Ureter (tissue), 1 donor: ENCODE results near the gene CKLF. TPM values are rescaled to one million over a fixed set of nuclear protein-coding genes. Genes with fewer than 3 reads are reported as not detected.

ENCODE experiments used
- total RNA-seq: library from RNA; stranded (reverse); gene quantifications from one replicate; pipeline ENCODE4 v1.2.4, GENCODE V29; 2023
- donor health status: DM: yes; HTN: yes; CAD: no.

CKLF gene
- total RNA-seq, 1 donor from 2014 or later, result 34.0 TPM

Other genes starting within 250 kb of the CKLF start
- 25.8 TPM for gene CDH5, start 185.9 kb upstream of the CKLF start, total RNA-seq
- 1.6 TPM for gene BEAN1, start 125.3 kb upstream of the CKLF start, total RNA-seq
- gene TK2, start 2.5 kb upstream of the CKLF start, total RNA-seq, result 37.9 TPM
- gene CMTM1, start 13.9 kb downstream of the CKLF start, total RNA-seq, result 4.3 TPM
- not detected for gene CMTM2, start 26.9 kb downstream of the CKLF start, total RNA-seq
- gene CMTM3, start 52.1 kb downstream of the CKLF start, total RNA-seq, result 25.4 TPM
- 31.6 TPM for gene CMTM4, start 144.2 kb downstream of the CKLF start, total RNA-seq
- gene DYNC1LI2, start 199.0 kb downstream of the CKLF start, total RNA-seq, result 143 TPM
- gene TERB1, start 249.0 kb downstream of the CKLF start, total RNA-seq, result 1.0 TPM